Spleen (tissue), 11 donors: ENCODE measurements around the gene BANP. TPM values are rescaled to one million over a fixed set of nuclear protein-coding genes. Genes with fewer than 3 reads are reported as not detected.
"Not testable (repeated sequence)": the region's sequence is repeated elsewhere in the genome, so short reads cannot be mapped to it uniquely, and the experiment has no call there.

Experiments
- DNase-seq: peaks from one replicate; pipeline ENCODE4 v3.0.0-alpha.2; 2020
- H3K27ac ChIP-seq, 8 donors: fragments of 200-600 bp; sonication (generic) in 7 of 8; 1 replicate in 4 of 8; 2 replicates in 4 of 8; pipeline versions ENCODE4 v1.5.0 to v1.8.0; 2016 to 2021; ENCODE audit warnings: inconsistent platforms in 4 of 8, mild to moderate bottlenecking in 4 of 8, moderate library complexity in 1 of 8
- H3K27me3 ChIP-seq, 7 donors: fragments of 200-600 bp; sonication (generic) in 6 of 7; replicated peaks in 1 of 7; 1 replicate in 4 of 7; 2 replicates in 3 of 7; pipeline versions ENCODE4 v1.5.0 to v1.8.0; 2016 to 2021; ENCODE audit warnings: inconsistent platforms in 3 of 7, mild to moderate bottlenecking in 1 of 7
- H3K36me3 ChIP-seq, 6 donors: fragments of 200-600 bp; sonication (generic) in 5 of 6; 1 replicate in 4 of 6; 2 replicates in 2 of 6; pipeline versions ENCODE4 v1.5.0 to v1.8.0; 2016 to 2021; ENCODE audit warnings: inconsistent platforms in 2 of 6
- H3K4me1 ChIP-seq, 6 donors: fragments of 200-600 bp; sonication (generic) in 5 of 6; 1 replicate in 3 of 6; 2 replicates in 3 of 6; pipeline versions ENCODE4 v1.5.0 to v1.8.0; 2016 to 2021; ENCODE audit warnings: inconsistent platforms in 3 of 6
- H3K4me3 ChIP-seq, 8 donors: fragments of 200-600 bp; sonication (generic) in 7 of 8; 1 replicate in 4 of 8; 2 replicates in 4 of 8; pipeline versions ENCODE4 v1.5.0 to v1.8.0; 2016 to 2021; ENCODE audit warnings: inconsistent platforms in 4 of 8, mild to moderate bottlenecking in 4 of 8, moderate library complexity in 2 of 8
- H3K9me3 ChIP-seq, 8 donors: fragments of 200-600 bp; sonication (generic) in 7 of 8; 1 replicate in 4 of 8; 2 replicates in 4 of 8; pipeline versions ENCODE4 v1.5.0 to v1.8.0; 2016 to 2021; ENCODE audit warnings: inconsistent platforms in 4 of 8
- CTCF ChIP-seq, 11 experiments: fragments of 200-600 bp in 7 of 11; fragments of 450-650 bp in 4 of 11; sonication (generic) in 4 of 11; IDR thresholded peaks in 8 of 11; conservative IDR thresholded peaks in 3 of 11; 1 replicate in 7 of 11; 2 replicates in 4 of 11; pipeline versions ENCODE4 v1.4.0 to v1.8.0; 2016 to 2021; ENCODE audit warnings: antibody characterized with exemption in 11 of 11, inconsistent platforms in 4 of 11, mild to moderate bottlenecking in 1 of 11
- POLR2A ChIP-seq, 3 donors: fragments of 450-650 bp; IDR thresholded peaks; one replicate each; pipeline ENCODE4 v1.5.1; 2017; ENCODE audit warnings: antibody characterized with exemption in 3 of 3, mild to moderate bottlenecking in 1 of 3
- POLR2AphosphoS5 ChIP-seq, 3 donors: sonication (generic); formaldehyde crosslinking; IDR thresholded peaks; one replicate each; pipeline ENCODE4 v1.5.1; 2017; ENCODE audit warnings: antibody characterized with exemption in 3 of 3
- WGBS, 5 donors: extraction: QIAGEN DNeasy Blood & Tissue Kit in 3 of 5; methylation state at CpG; one replicate each; pipeline versions ENCODE4 v1.1.5 to v1.1.7; 2013 to 2018; 5-methylcytosine and 5-hydroxymethylcytosine counted together
- intact Hi-C: fragments of 100-400 bp; cut with DNase I; formaldehyde crosslinking; loops from one replicate; pipeline ENCODE4 v1.15.0; 2023; ENCODE audit warnings: low total_unique reads
- polyA plus RNA-seq, 3 donors: library from polyadenylated mRNA; stranded (reverse); fragments of 200-250 nt; gene quantifications; one replicate each; pipeline ENCODE4 v1.2.1, GENCODE V29; 2013
- total RNA-seq, 7 donors: library from RNA; depleted of rRNA in 3 of 7; stranded (reverse); fragments of >200 nt in 3 of 7; fragmentation: NEBNext Ultra II Directional in 4 of 7; extraction: Animal tissue kit (Norgen Biotek cat#: 25700) in 4 of 7; gene quantifications; one replicate each; pipeline versions ENCODE4 v1.1.0 to v1.2.1, GENCODE V29; 2016 to 2021
- donor health status: healthy with polysubstance abuse.
- donor health status: DM: no; HTN: no; CAD: no; lungs with moderate emphysema.
- donor health status: DM: no; HTN: no; CAD: no.
- donor health status: Bipolar disorder and iron deficiency.
- donor health status: healthy.
- donor health status: DM: no; HTN: no; CAD: no.
- donor health status: DM: yes; HTN: yes; CAD: no.

BANP gene
- total and polyA plus RNA-seq, 10 donors, result 15.9 to 57.1 (median 42.7) TPM

GRCh38 chr16:88025828-88026555 is 74.8 kb downstream of the BANP start:
- intact Hi-C loops, H3K4me3 ChIP-seq, H3K27me3 ChIP-seq, H3K9me3 ChIP-seq: not testable (repeated sequence)
- peak overlapping the region in 1 of 8 donors; percentile 5 for H3K27ac ChIP-seq
- 95 to 98% (median 96%) methylated on average over 18 to 24 of the region's 24 CpGs for WGBS, 5 donors
- peaks cover 0 to 77% (median 22%) of the 10 kb centered on the region in 6 donors for H3K36me3 ChIP-seq
- peaks cover 0 to 18% (median 11%) of the 10 kb centered on the region in 6 donors for H3K4me1 ChIP-seq
- DNase-seq, result peak; percentile 60

- TF ChIP-seq CTCF (IDR thresholded peaks at IDR 0.05 in 8 of 11, conservative IDR thresholded peaks at IDR 0.05 in 3 of 11), result no peak
- TF ChIP-seq POLR2AphosphoS5 (IDR thresholded peaks at IDR 0.05), result peak in 1 of 3 donors; percentile 14
- H3K4me3 ChIP-seq, result no peak overlapping the region
- DNase-seq, result peak; percentile 67
Measured at GRCh38 chr16:88026964-88027938, 76.0 kb downstream of the BANP start.

GRCh38 chr16:88028177-88028930 is 77.1 kb downstream of the BANP start:
- intact Hi-C loops, H3K9me3 ChIP-seq, H3K4me3 ChIP-seq, DNase-seq, H3K27me3 ChIP-seq, H3K27ac ChIP-seq: not testable (repeated sequence)
- Histone ChIP-seq H3K4me1 (peaks cover 0 to 18% (median 11%) of the 10 kb centered on the region in 6 donors), H3K36me3 (peaks cover 0 to 78% (median 16%) of the 10 kb centered on the region in 6 donors)
- WGBS, 5 donors, result 87 to 94% (median 92%) methylated on average over 13 of the region's 13 CpGs

More at GRCh38 chr16:88026964-88027938, 76.0 kb downstream of the BANP start:
- 94 to 97% (median 95%) methylated on average over 38 to 51 of the region's 51 CpGs for WGBS, 5 donors
- H3K4me1 ChIP-seq, result peaks cover 0 to 18% (median 11%) of the 10 kb centered on the region in 6 donors
- no peak overlapping the region for H3K27ac ChIP-seq
- H3K9me3 ChIP-seq, result no peaks in the 10 kb centered on the region
- no peaks in the 10 kb centered on the region for H3K27me3 ChIP-seq
- H3K36me3 ChIP-seq, result peaks cover 0 to 78% (median 20%) of the 10 kb centered on the region in 6 donors
- intact Hi-C loops, result no loop called here

GRCh38 chr16:88030498-88030897 is 79.3 kb downstream of the BANP start:
- no peak overlapping the region for H3K27ac ChIP-seq
- TF ChIP-seq POLR2AphosphoS5 (IDR thresholded peaks at IDR 0.05) (peak in 1 of 3 donors; percentile 20), CTCF (IDR thresholded peaks at IDR 0.05 in 8 of 11, conservative IDR thresholded peaks at IDR 0.05 in 3 of 11) (no peak), POLR2A (IDR thresholded peaks at IDR 0.05) (no peak)
- no peaks in the 10 kb centered on the region for H3K27me3 ChIP-seq
- H3K36me3 ChIP-seq, result peaks cover 0 to 90% (median 24%) of the 10 kb centered on the region in 6 donors
- H3K4me3 ChIP-seq, result no peak overlapping the region
- no peaks in the 10 kb centered on the region for H3K9me3 ChIP-seq
- WGBS, 5 donors, result 84 to 93% (median 90%) methylated on average over 8 of the region's 8 CpGs
- intact Hi-C loops, result no loop called here
- peaks cover 0 to 4% (median under 1%) of the 10 kb centered on the region in 6 donors for H3K4me1 ChIP-seq
- DNase-seq, result peak; percentile 36

- H3K9me3 ChIP-seq, DNase-seq, H3K27me3 ChIP-seq, intact Hi-C loops, H3K4me3 ChIP-seq, H3K27ac ChIP-seq, H3K4me1 ChIP-seq: not testable (repeated sequence)
- 88 to 97% (median 94%) methylated on average over 9 of the region's 9 CpGs for WGBS, 5 donors
- H3K36me3 ChIP-seq, result peaks cover 0 to 92% (median 28%) of the 10 kb centered on the region in 6 donors
Measured at GRCh38 chr16:88030961-88031360, 79.7 kb downstream of the BANP start.

DNA sequence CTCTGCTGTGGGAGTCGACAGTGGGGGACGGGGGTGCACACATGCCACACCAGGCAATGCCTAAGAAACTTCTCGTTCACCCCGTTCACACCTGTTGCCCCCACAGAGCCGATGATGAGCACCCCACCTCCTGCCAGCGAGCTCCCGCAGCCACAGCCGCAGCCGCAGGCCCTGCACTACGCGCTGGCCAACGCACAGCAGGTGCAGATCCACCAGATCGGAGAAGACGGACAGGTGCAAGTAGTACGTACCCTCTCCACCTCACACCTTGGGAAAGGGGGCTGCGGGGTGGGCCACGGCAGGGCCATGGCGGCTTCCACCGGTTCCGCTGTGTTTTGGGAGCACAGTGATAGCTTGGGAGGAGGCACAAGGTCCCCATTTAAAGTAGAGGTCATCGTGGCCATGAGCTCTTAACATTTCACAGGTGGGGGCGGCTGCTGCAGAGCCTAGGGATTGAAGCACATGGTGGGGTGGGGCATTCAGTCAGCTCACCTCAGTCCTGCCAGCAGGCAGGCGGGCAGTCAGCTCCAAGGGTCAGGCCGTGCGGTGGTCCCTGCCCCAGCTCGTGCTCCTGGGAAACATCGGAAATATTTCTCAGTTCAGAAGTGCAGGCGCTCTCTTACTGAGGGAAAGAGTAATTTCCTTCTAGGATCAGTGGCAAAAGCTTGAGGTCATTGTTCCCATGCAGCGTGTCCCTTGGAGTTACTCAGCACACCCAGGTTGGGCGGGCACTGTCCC is 81.9 kb downstream of the BANP start:
- DNase-seq, result peak; percentile 56
- H3K4me1 ChIP-seq, H3K9me3 ChIP-seq, H3K27me3 ChIP-seq, H3K4me3 ChIP-seq, H3K27ac ChIP-seq, intact Hi-C loops: not testable (repeated sequence)
- peaks cover 0 to 92% (median 29%) of the 10 kb centered on the region in 6 donors for H3K36me3 ChIP-seq
- WGBS, 5 donors, result 94 to 98% (median 97%) methylated on average over 22 to 29 of the region's 30 CpGs
